ENCODE measurements around the gene TLR8.

Gene TLR8

GRCh38 chrX:12906046-12906761 lies at the start of gene TLR8:
Gene TLR8 (plus strand): TSS chrX:12906620. CDS start chrX:12906707, 87 bp downstream.
- peak in 1 of 58 donors; percentile 0 for DNase-seq

- DNase-seq, result no peak
Measured at GRCh38 chrX:12865359-12865758, 41.1 kb upstream of the TLR8 start.

GRCh38 chrX:12866451-12867377 lies 39.7 kb upstream of the TLR8 start, which contains the start of gene TLR7:
Gene TLR7 (plus strand): TSS chrX:12867072. CDS start chrX:12867579, 507 bp downstream.
- peak in 1 of 58 donors; percentile 4 for DNase-seq

- DNase-seq, result no peak
Measured at GRCh38 chrX:12867685-12868084, 38.7 kb upstream of the TLR8 start.

- no peak for DNase-seq
Measured at GRCh38 chrX:12868747-12869146, 37.7 kb upstream of the TLR8 start.

- no peak for DNase-seq
Measured at GRCh38 chrX:12871257-12871656, 35.2 kb upstream of the TLR8 start.

GRCh38 chrX:12872741-12873140 lies 33.7 kb upstream of the TLR8 start:
- no peak for DNase-seq

GRCh38 chrX:12874581-12874980 lies 31.8 kb upstream of the TLR8 start:
- no peak for DNase-seq

GRCh38 chrX:12877386-12877785 lies 29.0 kb upstream of the TLR8 start:
- DNase-seq, result no peak

GRCh38 chrX:12878536-12878935 lies 27.9 kb upstream of the TLR8 start:
- DNase-seq, result no peak

- no peak for DNase-seq
Measured at GRCh38 chrX:12881914-12882313, 24.5 kb upstream of the TLR8 start.

- DNase-seq, result no peak
Measured at GRCh38 chrX:12885508-12885907, 20.9 kb upstream of the TLR8 start.

GRCh38 chrX:12886545-12886944 lies 19.9 kb upstream of the TLR8 start:
- DNase-seq, result no peak

GRCh38 chrX:12887141-12887540 lies 19.3 kb upstream of the TLR8 start:
- DNase-seq, result no peak

- no peak for DNase-seq
Measured at GRCh38 chrX:12887767-12888166, 18.7 kb upstream of the TLR8 start.

- no peak for DNase-seq
Measured at GRCh38 chrX:12890467-12890866, 16.0 kb upstream of the TLR8 start.

GRCh38 chrX:12891171-12891570 lies 15.2 kb upstream of the TLR8 start:
- no peak for DNase-seq

GRCh38 chrX:12891915-12892506 lies 14.4 kb upstream of the TLR8 start:
- DNase-seq, result no peak

GRCh38 chrX:12892716-12893115 lies 13.7 kb upstream of the TLR8 start:
- DNase-seq, result no peak

GRCh38 chrX:12894074-12895030 lies 12.1 kb upstream of the TLR8 start:
- peak in 19 of 58 donors; percentile 0 to 36 (median 2) for DNase-seq

- no peak for DNase-seq
Measured at GRCh38 chrX:12895866-12896265, 10.6 kb upstream of the TLR8 start.

Data from anterior cingulate cortex (tissue), 58 donors.